Measurements from ENCODE around the gene FOXN3.
A peak's percentile ranks its signal among the peaks of the same experiment; 100 is the strongest.

FOXN3 gene

GRCh38 chr14:89382901-89383845 is 33.9 kb downstream of the FOXN3 start:
- DNase-seq (ENCODE audit: low read depth, low spot score) = no peak

- no peak for DNase-seq (ENCODE audit: low read depth, low spot score)
Measured at GRCh38 chr14:89382487-89382886, 34.5 kb downstream of the FOXN3 start.

- DNase-seq (ENCODE audit: low read depth, low spot score) = no peak
Measured at GRCh38 chr14:89379891-89380820, 36.9 kb downstream of the FOXN3 start.

GRCh38 chr14:89379006-89379405 is 38.0 kb downstream of the FOXN3 start:
- DNase-seq (ENCODE audit: low read depth, low spot score) = no peak

GRCh38 chr14:89378119-89378518 is 38.9 kb downstream of the FOXN3 start:
- DNase-seq (ENCODE audit: low read depth, low spot score) = no peak

- no peak for DNase-seq (ENCODE audit: low read depth, low spot score)
Measured at GRCh38 chr14:89377544-89377943, 39.5 kb downstream of the FOXN3 start.

- DNase-seq (ENCODE audit: low read depth, low spot score) = no peak
Measured at GRCh38 chr14:89374908-89375307, 42.1 kb downstream of the FOXN3 start.

- DNase-seq (ENCODE audit: low read depth, low spot score) = no peak
Measured at GRCh38 chr14:89373185-89373584, 43.8 kb downstream of the FOXN3 start.

GRCh38 chr14:89372512-89372883 is 44.5 kb downstream of the FOXN3 start:
- no peak for DNase-seq (ENCODE audit: low read depth, low spot score)

- DNase-seq (ENCODE audit: low read depth, low spot score) = no peak
Measured at GRCh38 chr14:89371585-89372511, 45.2 kb downstream of the FOXN3 start.

- DNase-seq (ENCODE audit: low read depth, low spot score) = no peak
Measured at GRCh38 chr14:89370781-89371180, 46.3 kb downstream of the FOXN3 start.

GRCh38 chr14:89370381-89370780 is 46.7 kb downstream of the FOXN3 start:
- no peak for DNase-seq (ENCODE audit: low read depth, low spot score)

GRCh38 chr14:89369656-89370055 is 47.4 kb downstream of the FOXN3 start:
- no peak for DNase-seq (ENCODE audit: low read depth, low spot score)

- DNase-seq (ENCODE audit: low read depth, low spot score) = no peak
Measured at GRCh38 chr14:89368490-89369477, 48.2 kb downstream of the FOXN3 start.

GRCh38 chr14:89367779-89368120 is 49.3 kb downstream of the FOXN3 start:
- DNase-seq (ENCODE audit: low read depth, low spot score) = no peak

GRCh38 chr14:89366864-89367778 is 49.9 kb downstream of the FOXN3 start:
- DNase-seq (ENCODE audit: low read depth, low spot score) = no peak

GRCh38 chr14:89365061-89365801 is 51.8 kb downstream of the FOXN3 start:
- DNase-seq (ENCODE audit: low read depth, low spot score) = peak; percentile 20

GRCh38 chr14:89364316-89364715 is 52.7 kb downstream of the FOXN3 start:
- no peak for DNase-seq (ENCODE audit: low read depth, low spot score)

Data from activated naive CD8-positive, alpha-beta T cell treated with anti-CD3 and anti-CD28 coated beads, Interleukin-2, amount 50 U/mL, for 16 hours (primary cell).